HFF-Myc (cell line): ENCODE data around the gene C1R.

Experiments
- DNase-seq: peaks from one replicate; pipeline ENCODE4 v3.0.0-alpha.2; 2011; ENCODE audit warnings: low read depth; ENCODE audit errors: extremely low read depth
- H3K4me3 ChIP-seq: replicated peaks from 2 replicates; pipeline ENCODE4 v1.5.1; 2011; ENCODE audit warnings: low read depth, mild to moderate bottlenecking, control low read depth, low read length
- TF ChIP-seq, protein P1 (sequence below): IDR thresholded peaks from 2 replicates; pipeline ENCODE4 v1.5.1; 2012; ENCODE audit warnings: mild to moderate bottlenecking, low read depth, low read length, control low read depth; ENCODE audit errors: missing control alignments

C1R gene

DNA sequence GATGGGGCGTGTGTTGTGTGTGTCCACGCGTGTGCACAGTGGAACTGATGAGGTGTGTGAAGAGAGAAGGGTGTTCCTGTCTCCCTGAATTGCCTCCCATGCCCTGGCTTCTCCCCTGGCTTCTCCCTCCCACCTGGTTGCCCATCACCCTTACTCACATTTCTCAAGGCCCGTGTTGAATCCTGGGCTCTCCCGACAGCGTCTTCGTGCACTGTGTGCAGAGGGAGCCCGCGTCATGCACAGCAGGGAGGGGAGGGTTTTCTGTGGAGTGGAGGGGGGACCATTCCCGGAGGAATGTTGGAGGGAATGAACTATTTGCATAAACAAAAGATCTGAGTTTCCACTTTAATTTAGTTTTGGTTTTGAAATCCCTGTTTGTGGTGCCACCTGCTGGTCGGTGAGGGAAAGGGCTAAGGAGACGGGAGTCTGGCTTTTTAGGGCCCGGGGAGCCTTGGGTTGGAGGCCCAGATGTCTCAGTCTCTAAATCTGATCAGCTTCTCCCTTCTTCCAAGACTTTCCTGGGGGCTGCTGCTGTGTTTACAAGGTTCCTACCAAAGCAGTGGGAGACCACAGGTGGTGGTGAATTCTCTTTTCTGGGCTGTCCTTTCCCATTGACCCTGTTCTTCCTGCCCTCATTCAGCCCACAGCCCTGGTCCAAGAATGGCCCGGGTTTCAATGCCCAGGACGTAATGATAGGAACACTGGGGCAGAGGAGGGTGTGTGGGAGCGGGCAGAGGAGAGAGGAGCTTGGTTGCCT is at the start of gene C1R:
Gene C1R, minus strand, starts transcription at position 217 of the 757 bp plus-strand sequence. Its CDS starts 57 bp downstream, at position 160.
- H3K4me3 ChIP-seq: peak within 1 kb of the TSS; percentile 45
- TF ChIP-seq, protein P1, sequence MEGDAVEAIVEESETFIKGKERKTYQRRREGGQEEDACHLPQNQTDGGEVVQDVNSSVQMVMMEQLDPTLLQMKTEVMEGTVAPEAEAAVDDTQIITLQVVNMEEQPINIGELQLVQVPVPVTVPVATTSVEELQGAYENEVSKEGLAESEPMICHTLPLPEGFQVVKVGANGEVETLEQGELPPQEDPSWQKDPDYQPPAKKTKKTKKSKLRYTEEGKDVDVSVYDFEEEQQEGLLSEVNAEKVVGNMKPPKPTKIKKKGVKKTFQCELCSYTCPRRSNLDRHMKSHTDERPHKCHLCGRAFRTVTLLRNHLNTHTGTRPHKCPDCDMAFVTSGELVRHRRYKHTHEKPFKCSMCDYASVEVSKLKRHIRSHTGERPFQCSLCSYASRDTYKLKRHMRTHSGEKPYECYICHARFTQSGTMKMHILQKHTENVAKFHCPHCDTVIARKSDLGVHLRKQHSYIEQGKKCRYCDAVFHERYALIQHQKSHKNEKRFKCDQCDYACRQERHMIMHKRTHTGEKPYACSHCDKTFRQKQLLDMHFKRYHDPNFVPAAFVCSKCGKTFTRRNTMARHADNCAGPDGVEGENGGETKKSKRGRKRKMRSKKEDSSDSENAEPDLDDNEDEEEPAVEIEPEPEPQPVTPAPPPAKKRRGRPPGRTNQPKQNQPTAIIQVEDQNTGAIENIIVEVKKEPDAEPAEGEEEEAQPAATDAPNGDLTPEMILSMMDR: peak; percentile 90
- peak; percentile 55 for DNase-seq

DNA sequence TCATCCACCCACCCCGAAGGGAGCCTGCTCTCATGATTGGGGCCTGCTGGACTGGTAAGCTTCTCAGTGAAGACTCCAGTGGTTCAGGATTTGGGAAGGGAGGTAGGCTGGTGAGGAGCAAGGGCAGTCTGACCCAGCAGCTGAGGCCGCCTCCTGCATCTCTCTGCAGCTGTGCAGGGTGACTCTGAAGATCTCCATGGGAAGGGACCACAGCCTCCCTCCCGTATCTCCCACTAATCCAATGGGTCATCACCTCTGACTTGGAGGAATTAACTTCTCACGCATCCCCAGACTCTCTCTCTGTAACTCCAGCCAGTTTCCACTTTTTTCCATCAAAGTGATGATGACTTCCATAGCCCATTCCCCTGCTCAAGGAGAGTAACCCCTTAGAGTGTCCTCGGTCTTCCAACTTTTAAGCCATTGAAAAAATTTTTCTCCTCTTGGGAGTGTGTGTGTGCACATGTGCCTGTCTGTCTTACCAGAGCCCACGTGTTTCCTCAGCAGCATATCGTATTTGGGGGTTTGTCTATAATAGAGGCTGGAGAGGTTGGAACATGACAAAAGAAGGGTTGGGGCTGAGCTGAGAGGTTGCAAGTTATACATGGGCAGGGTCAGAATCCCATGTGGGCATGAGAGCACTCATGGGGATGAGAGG is 49.2 kb upstream of the C1R start:
- no peak overlapping the region for H3K4me3 ChIP-seq
- TF ChIP-seq, protein P1: no peak
- no peak for DNase-seq

DNA sequence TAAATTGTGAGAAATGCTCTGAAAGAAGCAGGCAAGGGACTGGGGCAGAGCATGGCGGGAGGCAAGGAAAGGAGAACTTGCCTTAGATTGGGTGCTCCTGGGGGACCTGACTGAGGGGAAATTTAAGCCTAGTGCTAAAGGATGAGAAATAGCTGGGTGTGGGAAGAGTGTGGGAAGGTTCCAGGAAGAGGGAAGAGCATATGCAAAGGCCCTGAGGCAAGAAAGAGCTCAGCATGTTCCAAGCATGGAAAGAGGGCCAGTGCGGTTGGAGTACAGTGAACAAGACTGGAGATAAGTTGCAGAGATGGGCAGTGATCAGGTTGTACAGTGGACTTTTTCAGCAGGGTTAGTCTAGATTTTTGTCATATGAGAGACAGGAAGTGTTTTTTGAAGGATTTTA is 47.0 kb upstream of the C1R start:
- DNase-seq: no peak
- H3K4me3 ChIP-seq: no peak overlapping the region
- TF ChIP-seq, protein P1: no peak

DNA sequence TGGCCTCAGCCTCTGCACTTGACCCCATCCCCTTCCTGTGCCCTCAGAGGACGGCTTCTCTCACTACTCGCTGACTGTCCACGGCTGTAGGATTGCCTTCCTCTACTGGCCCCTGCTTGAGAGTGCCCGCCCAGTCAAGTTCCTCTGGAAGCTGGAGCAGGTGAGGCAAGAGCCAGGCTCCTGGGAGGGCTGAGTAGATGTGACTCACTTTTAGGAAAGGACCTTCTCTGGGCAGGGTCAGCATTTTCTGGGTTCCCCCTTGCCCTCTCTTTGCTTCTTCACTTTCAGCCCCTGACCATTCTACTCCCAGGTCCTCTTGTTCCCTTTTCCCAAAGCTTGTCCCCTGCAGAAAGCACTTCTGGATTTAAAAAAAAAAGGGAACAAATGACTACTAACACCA is 45.7 kb upstream of the C1R start:
- TF ChIP-seq, protein P1: no peak
- DNase-seq: no peak
- no peak overlapping the region for H3K4me3 ChIP-seq

DNA sequence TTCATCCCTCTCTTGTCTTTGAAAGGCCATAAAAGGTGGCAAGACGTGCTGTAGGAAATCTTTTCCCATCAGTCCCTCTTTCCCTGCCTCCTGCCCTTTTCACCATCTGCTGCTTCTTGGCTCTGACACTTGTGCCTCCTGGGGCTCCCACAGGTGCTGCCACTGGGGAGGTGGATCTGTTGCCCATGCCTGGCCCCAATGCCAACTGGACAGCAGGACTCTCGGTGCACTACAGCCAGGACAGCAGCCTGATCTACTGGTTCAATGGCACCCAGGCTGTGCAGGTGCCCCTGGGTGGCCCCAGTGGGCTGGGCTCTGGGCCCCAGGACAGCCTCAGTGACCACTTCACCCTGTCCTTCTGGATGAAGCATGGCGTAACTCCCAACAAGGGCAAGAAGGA is 44.4 kb upstream of the C1R start:
- no peak for DNase-seq
- no peak overlapping the region for H3K4me3 ChIP-seq
- TF ChIP-seq, protein P1: no peak

DNA sequence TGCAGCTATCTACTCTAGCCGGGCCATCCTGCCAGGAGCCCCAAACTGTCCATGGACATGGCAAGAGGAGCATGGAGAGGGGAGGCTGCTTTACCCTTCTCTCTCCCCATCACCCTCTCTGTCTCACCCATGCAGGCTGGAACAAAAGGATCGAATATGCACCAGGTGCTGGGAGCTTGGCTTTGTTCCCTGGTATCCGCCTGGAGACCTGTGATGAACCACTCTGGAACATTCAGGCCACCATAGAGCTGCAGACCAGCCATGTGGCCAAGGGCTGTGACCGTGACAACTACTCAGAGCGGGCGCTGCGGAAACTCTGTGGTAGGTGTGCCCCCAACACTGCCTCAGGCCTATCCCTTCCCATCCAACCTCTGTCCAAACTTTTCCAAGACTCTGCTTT is 43.8 kb upstream of the C1R start:
- no peak for DNase-seq
- no peak overlapping the region for H3K4me3 ChIP-seq
- TF ChIP-seq, protein P1: no peak
